Upper lobe of left lung (tissue), 6 donors: ENCODE measurements around the gene TSNAX. TPM values are rescaled to one million over a fixed set of nuclear protein-coding genes. Genes with fewer than 3 reads are reported as not detected.
"Not testable (repeated sequence)": the region's sequence is repeated elsewhere in the genome, so short reads cannot be mapped to it uniquely, and the experiment has no call there.

Experiments used
- ATAC-seq, 2 donors: fragments of 200-7000 bp; cut with Tn5 transposase; one replicate each; pipeline ENCODE4 v1.9.1; 2022; ENCODE audit warnings: mild to moderate bottlenecking in 2 of 2, moderate library complexity in 2 of 2; ENCODE audit not compliant: low FRiP score in 2 of 2
- DNase-seq, 2 donors: peaks; one replicate each; pipeline ENCODE4 v3.0.0-alpha.2; 2019 to 2020
- H3K27ac ChIP-seq, 4 donors: fragments of 200-600 bp; sonication (generic); one replicate each; pipeline ENCODE4 v1.5.1; 2016 to 2019
- H3K27me3 ChIP-seq, 4 donors: fragments of 200-600 bp; sonication (generic); one replicate each; pipeline ENCODE4 v1.5.1; 2017 to 2019
- H3K36me3 ChIP-seq, 4 donors: fragments of 200-600 bp; sonication (generic); one replicate each; pipeline ENCODE4 v1.5.1; 2016 to 2019
- H3K4me1 ChIP-seq, 4 donors: fragments of 200-600 bp; sonication (generic); one replicate each; pipeline ENCODE4 v1.5.1; 2018 to 2019
- H3K4me3 ChIP-seq, 4 donors: fragments of 200-600 bp; sonication (generic); one replicate each; pipeline ENCODE4 v1.5.1; 2017 to 2019; ENCODE audit warnings: mild to moderate bottlenecking in 2 of 4, moderate library complexity in 1 of 4
- H3K9me3 ChIP-seq, 4 donors: fragments of 200-600 bp; sonication (generic); one replicate each; pipeline ENCODE4 v1.5.1; 2018 to 2019
- CTCF ChIP-seq, 6 experiments: fragments of 450-650 bp in 4 of 6; fragments of 200-600 bp in 2 of 6; sonication (generic) in 2 of 6; IDR thresholded peaks; one replicate each; pipeline ENCODE4 v1.5.1; 2016 to 2019; ENCODE audit warnings: antibody characterized with exemption in 6 of 6
- EP300 ChIP-seq, 4 donors: sonication (generic); formaldehyde crosslinking; IDR thresholded peaks; one replicate each; pipeline ENCODE4 v1.5.1; 2017; ENCODE audit warnings: antibody characterized with exemption in 4 of 4, control low read depth in 2 of 4
- POLR2A ChIP-seq, 4 donors: fragments of 450-650 bp; IDR thresholded peaks; one replicate each; pipeline ENCODE4 v1.5.1; 2016 to 2017; ENCODE audit warnings: antibody characterized with exemption in 4 of 4, mild to moderate bottlenecking in 2 of 4
- POLR2AphosphoS5 ChIP-seq, 2 donors: sonication (generic); formaldehyde crosslinking; IDR thresholded peaks; one replicate each; pipeline ENCODE4 v1.5.1; 2017; ENCODE audit warnings: antibody characterized with exemption in 2 of 2
- WGBS, 2 donors: methylation state at CpG; one replicate each; pipeline ENCODE4 v1.1.5; 2017 to 2018; 5-methylcytosine and 5-hydroxymethylcytosine counted together
- total RNA-seq, 6 donors: library from RNA; depleted of rRNA in 4 of 6; stranded (reverse); fragments of >200 nt in 4 of 6; gene quantifications; one replicate each; pipeline versions ENCODE4 v1.1.0 to v1.2.1, GENCODE V29; 2016 to 2021
- donor health status: DM: no; HTN: no; CAD: no; lungs with moderate emphysema.
- donor health status: DM: no; HTN: yes; CAD: no; lungs with severe emphysema.

The TSNAX gene
- total RNA-seq, 6 donors from 2014 or later = 6.3 to 39.7 (median 24.6) TPM

- WGBS, 2 donors = 96 to 98% methylated on average over 4 of the region's 4 CpGs
- H3K4me3 ChIP-seq = no peak overlapping the region
- ATAC-seq (no peak), DNase-seq (no peak)
- H3K27me3 ChIP-seq = no peaks in the 10 kb centered on the region
- H3K36me3 ChIP-seq = peaks cover 0 to 27% (median 3%) of the 10 kb centered on the region in 4 donors
- H3K9me3 ChIP-seq = no peaks in the 10 kb centered on the region
- TF ChIP-seq POLR2A (IDR thresholded peaks at IDR 0.05) (no peak), POLR2AphosphoS5 (IDR thresholded peaks at IDR 0.05) (no peak), EP300 (IDR thresholded peaks at IDR 0.05) (no peak), CTCF (IDR thresholded peaks at IDR 0.05) (no peak)
- no peaks in the 10 kb centered on the region for H3K4me1 ChIP-seq
- no peak overlapping the region for H3K27ac ChIP-seq
These were observed 35.9 kb downstream of the TSNAX start for GRCh38 chr1:231564373-231564772.

GRCh38 chr1:231566496-231566895 is 38.0 kb downstream of the TSNAX start:
- DNase-seq = no peak
- no peak for TF ChIP-seq POLR2AphosphoS5 (IDR thresholded peaks at IDR 0.05)
- TF ChIP-seq POLR2A (IDR thresholded peaks at IDR 0.05) = no peak
- TF ChIP-seq EP300 (IDR thresholded peaks at IDR 0.05) = no peak
- H3K4me1 ChIP-seq = no peaks in the 10 kb centered on the region
- 97 to 100% methylated on average over 2 of the region's 2 CpGs for WGBS, 2 donors
- no peak overlapping the region for H3K27ac ChIP-seq
- no peak overlapping the region for H3K4me3 ChIP-seq
- no peaks in the 10 kb centered on the region for H3K27me3 ChIP-seq
- H3K9me3 ChIP-seq = no peaks in the 10 kb centered on the region
- H3K36me3 ChIP-seq = peaks cover 0 to 18% (median 2%) of the 10 kb centered on the region in 4 donors
- ATAC-seq = no peak

- not testable (repeated sequence) for H3K9me3 ChIP-seq, H3K27me3 ChIP-seq, H3K36me3 ChIP-seq, H3K27ac ChIP-seq, DNase-seq, ATAC-seq, H3K4me3 ChIP-seq, H3K4me1 ChIP-seq
- WGBS, 2 donors = 73 to 100% methylated on average over 2 to 3 of the region's 3 CpGs
These were observed 41.8 kb downstream of the TSNAX start for GRCh38 chr1:231570262-231570661.

GRCh38 chr1:231571904-231572303 is 43.4 kb downstream of the TSNAX start:
- Histone ChIP-seq H3K4me3 (no peak overlapping the region), H3K27ac (no peak overlapping the region), H3K4me1 (no peaks in the 10 kb centered on the region), H3K27me3 (no peaks in the 10 kb centered on the region), H3K9me3 (no peaks in the 10 kb centered on the region), H3K36me3 (peaks cover 0 to 1% (median 0%) of the 10 kb centered on the region in 4 donors)
- TF ChIP-seq CTCF (IDR thresholded peaks at IDR 0.05) = no peak
- no peak for TF ChIP-seq POLR2AphosphoS5 (IDR thresholded peaks at IDR 0.05)
- TF ChIP-seq EP300 (IDR thresholded peaks at IDR 0.05) = no peak
- no peak for TF ChIP-seq POLR2A (IDR thresholded peaks at IDR 0.05)
- 62 to 67% methylated on average over 6 of the region's 6 CpGs for whole genome bisulfite sequencing, 2 donors
- DNase-seq = no peak
- ATAC-seq = no peak

- no peaks in the 10 kb centered on the region for H3K9me3 ChIP-seq
- no peaks in the 10 kb centered on the region for H3K27me3 ChIP-seq
- no peak for DNase-seq
- no peak overlapping the region for H3K27ac ChIP-seq
- H3K36me3 ChIP-seq = no peaks in the 10 kb centered on the region
- WGBS, 2 donors = 80 to 91% methylated on average over 2 of the region's 2 CpGs
- no peak for ATAC-seq
- H3K4me1 ChIP-seq = no peaks in the 10 kb centered on the region
- TF ChIP-seq CTCF (IDR thresholded peaks at IDR 0.05) (no peak), POLR2A (IDR thresholded peaks at IDR 0.05) (no peak), POLR2AphosphoS5 (IDR thresholded peaks at IDR 0.05) (no peak), EP300 (IDR thresholded peaks at IDR 0.05) (no peak)
- H3K4me3 ChIP-seq = no peak overlapping the region
These were observed 47.0 kb downstream of the TSNAX start for GRCh38 chr1:231575472-231575871.
